GM19023 (cell line): ENCODE measurements around the gene BID.

Experiments
- ATAC-seq: cut with Tn5 transposase; IDR thresholded peaks from one replicate; pipeline ENCODE4 v1.9.1; 2021; ENCODE audit warnings: mild to moderate bottlenecking, moderate library complexity; ENCODE audit not compliant: unreplicated experiment

The BID gene

DNA sequence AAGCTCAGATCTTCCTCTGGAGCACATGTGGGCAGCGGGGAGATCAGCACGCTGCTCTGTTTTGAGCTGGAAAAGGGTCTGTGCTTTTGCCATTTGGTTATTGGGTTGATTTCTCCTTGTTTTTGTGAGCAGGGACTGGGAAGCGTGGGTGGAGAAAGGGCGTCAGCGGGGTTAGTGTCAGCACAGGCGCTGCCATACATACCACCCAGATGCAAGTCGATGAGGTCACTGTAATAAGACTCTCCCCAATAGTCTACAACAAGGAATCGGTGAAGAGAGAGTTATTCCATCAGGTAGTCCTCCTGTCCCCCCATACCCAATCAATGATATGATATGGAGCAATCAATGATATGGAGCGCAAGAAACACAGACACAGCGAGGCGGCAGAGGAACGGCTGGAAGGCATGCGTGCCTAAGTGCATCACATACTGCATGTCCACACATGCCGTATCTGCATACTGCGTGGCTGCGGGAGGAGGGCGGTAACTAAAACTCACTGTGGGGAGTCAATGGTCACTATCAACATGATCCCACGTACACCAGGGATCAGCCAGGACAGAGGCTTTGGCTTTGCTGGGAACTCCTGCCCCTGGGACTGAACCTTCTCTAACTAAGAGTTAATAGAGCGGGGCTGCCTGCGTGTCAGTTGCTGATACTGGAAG lies 29.5 kb upstream of the BID start:
- no peak for ATAC-seq

DNA sequence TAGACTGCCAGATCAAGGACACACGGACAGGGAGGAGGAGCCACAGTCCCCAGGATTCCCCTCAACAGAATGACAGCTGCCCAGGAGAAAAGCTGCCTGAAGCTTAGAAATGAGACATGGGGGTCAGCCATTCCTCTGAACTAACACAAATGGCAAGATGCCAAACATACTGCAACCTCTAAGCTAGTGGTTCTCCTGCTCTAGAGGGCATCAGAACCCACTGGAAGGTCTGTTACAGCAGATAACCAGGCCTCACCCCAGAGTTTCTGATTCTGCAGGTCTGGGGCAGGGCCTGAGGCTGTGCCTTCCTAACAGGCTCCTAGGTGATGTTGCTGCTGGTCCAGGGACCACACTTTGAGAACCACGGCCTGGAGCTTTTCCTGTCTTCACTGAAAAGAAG lies 28.6 kb upstream of the BID start:
- ATAC-seq: no peak

DNA sequence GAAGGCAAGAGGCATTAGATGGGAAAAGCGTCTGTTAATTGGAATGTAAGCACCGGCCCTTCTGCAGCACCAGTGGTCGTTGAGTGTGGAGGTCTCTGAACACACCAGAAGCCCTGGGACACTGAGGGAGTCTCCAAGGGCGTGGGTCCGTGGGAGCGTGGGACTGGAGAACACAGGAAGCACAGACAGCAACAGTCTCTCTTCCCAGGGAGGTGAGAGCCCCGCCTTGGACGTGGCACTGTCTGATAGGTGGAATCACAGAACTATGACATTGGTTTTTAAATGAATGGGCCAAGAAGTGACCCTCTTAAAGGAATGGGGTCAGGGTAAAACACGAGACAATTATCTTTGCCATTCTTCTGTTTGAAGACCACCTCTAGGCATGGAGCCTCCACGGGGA lies 28.1 kb upstream of the BID start:
- ATAC-seq: no peak

DNA sequence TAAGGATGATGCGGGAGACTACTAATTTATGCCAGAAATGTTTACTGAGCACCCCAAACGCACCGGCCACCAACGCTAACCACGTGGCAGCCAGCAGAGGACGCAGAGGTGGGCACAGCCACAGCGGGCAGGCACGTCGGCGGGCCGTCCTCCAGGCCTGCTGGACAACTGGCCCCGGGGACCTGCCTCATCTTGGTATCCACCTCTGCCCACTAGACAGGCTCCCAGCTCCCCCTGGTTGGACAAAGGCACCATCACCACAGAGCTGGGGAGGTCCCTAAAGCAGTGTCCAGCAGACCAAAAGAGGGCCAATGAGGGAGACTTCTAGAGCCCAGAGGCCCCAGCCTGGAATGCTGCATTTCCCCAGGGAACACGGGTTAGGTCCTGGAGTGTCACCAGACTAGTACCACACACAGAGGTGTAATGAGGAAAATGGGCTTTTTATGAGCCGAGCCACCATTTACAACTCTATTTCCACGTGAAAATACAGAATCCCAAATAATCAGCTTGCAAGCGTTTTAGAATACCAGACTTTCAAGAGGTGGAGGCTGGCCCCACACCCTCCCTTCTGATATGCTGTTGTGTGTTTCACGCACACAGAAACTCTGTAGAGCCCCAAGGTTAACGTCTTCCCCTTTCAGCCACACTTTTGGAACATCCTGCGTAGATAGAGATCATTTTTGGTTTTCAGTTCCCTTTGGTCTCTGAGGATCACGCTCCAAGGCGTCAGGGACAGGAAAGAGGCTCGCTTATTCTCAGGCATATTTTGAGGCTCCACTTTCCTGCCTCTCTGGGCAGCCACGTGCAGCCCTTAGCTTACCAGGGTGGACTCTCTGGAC lies 23.7 kb upstream of the BID start:
- no peak for ATAC-seq

DNA sequence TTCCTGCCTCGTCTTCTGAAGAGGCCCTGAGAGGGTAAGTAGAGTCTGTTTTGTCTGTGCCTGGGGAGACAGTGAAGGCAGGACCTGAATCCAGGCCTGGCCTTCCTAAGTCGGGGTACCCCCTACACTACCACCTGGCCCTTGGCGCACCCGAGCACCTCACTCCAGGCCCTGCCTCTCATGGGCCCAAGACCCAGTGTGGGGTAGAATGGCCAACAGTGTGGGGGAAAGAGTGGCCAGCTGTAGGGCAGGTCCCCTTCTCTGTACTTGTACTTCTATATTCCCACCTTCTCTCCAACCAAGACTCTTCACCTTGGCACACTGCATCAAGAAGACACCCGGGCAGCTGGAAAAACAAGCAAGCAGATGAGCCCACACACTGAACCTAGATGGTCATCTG lies 22.4 kb upstream of the BID start:
- ATAC-seq: no peak

DNA sequence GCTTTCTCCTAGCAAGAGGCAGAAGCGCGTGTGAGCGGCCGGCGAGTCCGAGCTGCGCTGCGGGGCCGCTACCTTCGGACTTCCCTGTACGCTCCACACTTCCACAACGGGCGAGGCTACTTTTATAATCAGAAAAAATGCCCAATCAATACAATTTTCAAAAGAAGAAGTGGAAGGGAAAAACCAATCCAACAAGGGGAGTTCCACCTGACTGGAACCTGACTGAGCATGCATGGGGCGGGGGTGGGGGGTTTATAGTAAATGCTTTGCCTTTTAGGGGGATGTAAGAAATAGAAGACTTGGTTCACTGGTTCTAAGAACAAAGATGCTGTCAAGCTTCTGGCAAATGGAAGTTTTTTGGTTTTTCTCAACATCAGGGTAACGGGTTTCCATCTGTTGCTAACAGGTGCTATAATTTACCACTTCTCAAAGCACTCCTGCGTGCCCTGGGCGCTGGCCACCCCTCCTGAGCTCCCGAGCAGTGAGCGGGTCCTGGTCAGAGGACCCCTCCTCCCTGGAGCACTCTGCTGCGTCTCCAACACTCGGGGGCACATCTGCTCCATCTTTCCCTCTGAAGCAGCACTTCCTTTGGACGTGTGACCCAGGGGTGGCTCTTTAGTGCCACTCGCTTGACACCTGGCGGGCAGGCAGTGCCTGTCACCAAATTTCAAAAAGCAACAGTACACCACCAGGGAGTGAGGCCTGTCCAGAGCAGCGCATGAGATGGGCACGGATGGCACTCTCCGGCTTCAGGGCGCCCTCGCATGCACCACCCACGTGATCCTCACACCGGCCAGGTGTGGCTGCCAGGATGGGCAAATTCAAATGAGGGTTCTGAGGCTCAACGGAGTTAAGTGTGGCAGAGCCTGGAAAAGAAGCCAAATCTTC lies 21.6 kb upstream of the BID start:
- ATAC-seq: no peak

DNA sequence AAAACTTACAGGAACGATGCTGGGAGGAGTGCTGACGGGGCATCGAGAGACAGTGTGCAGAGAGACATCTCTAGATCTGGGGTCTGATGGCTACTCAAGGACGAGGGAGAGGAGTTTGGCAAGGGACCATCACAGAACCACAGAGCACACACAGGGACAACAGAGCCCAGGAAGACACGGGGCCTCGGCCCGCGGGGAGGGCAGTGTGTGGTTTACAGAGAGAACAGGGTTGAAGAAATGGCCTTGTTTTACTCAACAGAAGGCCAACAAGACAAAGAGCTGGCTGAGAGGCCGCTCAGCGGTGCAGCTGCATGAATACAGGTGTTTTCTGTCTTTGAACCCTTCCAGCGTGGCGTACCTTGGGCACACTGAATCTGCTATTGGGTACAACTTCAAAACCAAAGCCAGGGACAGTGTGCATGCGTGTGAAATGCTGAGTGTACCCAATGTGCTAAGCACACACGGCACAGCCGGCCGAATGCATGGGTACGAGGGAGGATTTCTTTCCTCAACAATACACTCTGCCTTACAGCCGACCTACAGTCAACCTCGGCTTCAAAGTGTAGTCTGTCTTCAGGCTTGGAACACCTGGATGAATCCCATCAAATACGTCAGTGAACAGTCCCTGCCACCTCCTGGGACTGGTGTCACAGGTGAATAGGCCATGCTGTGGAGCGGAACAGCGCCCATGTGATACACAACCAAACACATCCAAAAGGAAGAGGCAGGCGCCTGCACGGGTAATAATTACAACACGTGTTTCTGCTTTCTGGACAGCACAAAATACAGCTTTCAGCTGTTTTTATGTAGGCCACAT lies 20.7 kb upstream of the BID start:
- no peak for ATAC-seq

DNA sequence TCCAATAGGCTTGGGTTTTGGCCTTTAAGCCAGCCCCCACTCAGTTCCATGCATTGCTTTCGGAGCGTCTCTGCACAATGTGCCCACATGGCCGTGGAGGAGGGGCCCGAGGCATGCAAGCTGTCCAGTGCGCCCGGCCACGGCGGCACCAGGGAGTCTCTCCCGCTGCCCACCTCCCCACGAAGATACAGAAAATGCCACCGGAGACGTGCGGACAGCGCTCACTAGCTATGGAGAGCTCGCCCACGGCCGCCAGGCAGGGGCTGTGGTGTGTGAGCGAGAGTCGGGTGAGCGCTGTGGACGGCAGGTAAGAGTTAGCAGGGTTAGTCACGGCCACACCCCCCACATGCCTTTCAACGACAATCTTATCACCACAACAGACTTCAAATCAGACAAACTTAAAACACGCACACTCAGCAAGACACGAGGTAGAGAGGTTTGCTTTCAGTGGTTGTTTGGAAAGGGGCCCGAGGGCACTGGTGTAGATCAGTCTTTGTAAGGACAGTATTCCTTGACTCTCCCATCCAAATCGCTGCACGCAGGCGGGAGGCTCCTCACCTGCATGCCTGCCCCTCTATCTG lies 18.7 kb upstream of the BID start:
- ATAC-seq: no peak

DNA sequence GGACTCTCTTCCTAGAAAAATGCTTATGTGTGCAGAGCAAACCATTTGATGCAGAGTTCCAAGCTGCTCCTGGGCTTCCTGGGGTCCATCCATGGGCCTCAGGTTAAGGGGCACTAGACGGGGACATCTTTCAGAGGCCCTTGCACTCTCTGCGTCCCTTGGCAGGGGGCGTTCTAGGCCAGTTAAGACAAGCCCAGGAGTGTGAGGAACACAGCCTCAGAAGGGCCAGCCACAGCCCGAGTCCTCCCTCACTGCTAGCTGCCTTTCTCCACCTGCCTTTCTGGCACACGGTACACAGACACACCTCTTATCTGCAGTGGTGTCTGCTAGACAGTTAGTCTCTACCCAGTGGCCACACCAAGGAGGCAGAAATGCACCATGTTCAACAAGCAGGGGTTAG lies 18.0 kb upstream of the BID start:
- ATAC-seq: no peak

DNA sequence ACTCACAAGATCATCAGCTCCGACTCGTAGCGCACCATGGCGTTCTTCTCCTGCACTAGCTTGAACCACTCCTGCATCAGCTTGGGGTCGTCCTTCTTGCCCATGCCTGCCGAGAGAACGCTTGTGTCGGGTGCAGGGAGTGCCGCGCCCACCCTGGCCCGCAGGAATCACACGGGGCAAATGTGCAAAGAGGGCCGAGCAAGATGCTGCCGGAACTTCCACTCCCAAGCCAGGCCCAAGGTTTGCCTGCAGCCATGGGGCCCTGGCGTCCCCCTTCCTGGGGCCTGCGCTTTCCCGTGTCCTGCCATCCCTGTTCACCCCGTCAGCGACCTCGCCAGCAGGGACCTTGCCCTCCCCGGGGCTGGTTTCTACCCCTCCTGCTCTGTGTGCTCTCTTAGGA lies 16.9 kb upstream of the BID start:
- ATAC-seq: no peak

DNA sequence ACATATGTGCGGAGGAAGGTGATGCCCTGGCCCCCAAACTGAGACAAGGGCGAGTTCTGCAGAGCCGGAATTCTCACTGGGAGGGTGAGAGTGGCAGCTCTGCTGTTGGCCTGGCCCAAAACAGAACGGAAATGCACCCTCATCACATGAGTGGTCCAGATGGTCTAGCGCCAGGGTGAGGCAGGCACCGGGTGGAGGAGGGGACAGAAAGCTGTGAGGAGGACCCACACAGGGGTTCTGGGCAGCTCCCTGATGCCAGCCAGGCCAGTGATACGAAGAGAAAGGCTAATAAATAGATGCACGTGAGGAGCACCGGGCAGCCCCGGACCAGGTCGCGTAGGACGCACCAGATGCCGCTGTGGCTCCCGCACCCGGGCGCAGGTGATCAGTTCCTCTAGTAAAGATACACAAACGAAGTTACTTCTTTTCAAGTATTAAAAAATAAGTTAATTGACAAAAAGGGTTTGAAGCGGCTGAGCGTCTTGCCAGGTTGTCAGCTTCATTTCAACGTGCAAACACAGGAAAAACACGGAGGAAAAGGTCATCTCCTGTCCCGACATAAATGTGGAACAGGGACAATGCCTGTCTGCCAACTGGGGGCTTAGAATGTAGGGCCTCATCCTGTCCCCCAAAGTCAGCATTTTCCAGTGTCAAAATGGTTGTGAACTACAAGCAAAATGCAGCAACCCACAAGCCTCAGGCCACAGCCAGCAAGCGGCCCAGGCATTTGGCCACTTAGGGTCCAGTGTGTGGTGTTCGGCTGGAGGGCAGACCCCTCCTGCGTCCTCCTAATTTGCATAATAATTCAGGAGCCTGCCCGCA lies 15.3 kb upstream of the BID start:
- ATAC-seq: no peak

DNA sequence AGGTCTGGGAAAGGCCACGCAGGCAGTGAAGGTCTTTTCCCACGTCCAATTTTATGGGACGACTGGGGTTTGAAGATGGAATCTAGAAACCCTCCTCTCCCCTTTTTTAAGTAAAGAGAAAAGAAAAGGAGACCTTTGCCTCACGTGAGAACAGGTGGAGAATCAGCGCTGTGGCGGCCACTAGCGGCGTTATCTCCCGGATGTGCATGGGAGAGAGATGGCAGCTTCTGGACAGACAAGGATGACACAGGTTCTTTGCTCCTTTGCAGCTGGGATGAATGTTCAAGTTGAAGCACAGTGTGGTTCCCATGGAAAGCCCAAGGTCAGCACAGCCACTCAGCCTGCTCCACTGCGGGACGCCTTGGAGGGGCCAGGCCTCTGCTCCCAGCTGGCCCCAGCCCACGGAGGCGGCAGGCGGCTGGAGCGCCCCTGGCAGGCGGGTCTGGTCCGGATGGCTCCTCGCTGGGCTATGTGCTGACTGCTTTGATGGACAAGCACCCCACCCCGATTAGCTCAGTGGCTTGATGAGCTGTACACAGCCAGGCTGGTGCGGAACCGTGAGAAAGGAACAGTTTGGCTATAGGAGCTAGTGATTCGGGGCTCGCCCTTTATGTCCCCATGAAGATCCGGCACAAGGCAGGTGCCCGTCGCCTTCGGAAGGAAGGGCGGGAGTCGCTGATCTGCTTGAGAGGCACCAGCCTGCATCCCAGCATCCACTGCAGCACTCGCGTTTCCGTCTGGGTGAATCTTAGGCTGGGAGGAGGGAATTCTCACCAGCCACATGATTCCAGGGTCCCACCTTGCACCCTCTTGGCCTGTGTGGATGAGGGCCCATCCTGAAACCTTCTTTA lies 14.5 kb upstream of the BID start:
- no peak for ATAC-seq

DNA sequence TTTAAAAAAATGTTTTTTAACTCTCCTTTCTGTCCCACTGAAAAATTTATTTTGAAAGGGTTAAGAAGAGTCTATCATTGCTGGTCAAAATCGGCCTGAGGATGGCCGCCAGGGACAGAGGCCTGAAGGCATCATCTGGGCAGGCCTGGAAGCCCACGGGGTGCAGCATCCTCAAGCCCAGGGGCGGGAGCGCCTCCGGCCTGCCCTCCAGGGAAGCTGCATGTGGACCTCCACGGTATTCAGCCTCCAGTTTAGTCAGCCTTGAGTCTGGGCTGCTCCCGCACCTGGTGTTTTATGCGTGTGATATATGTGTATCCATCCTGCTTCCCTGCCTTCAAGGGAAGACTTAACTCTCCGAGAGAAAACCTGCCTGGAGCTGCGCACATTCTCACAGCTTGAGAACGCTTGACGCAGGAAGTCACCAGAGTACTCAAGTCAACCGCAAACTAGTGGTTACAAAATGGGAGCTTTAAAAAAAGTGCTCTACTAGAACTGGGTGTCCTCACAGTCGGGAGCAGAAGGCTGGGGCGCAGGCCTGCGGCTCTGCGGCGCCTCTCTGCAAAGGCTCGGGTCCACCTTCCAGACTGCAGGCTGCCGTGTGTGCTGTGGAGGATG lies 13.6 kb upstream of the BID start:
- ATAC-seq: no peak

DNA sequence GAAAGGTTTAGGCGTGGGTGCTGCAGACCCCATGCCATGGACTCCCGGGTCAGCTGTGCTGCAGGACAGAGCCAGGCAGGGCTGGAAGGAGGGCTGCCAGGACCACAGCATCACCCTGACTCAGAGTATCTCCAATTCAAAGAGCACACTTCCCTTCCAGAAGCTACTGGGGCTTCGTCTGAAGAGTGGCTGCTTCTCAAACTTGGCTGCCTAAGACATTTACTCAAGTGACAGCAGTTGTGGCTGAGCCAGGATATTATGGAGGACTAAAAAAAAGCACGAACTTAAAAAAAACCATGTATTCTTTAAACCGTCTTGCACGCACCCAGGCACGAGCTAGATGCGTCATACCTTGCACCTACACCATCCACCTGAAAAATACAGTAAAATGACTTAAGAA lies 13.0 kb upstream of the BID start:
- no peak for ATAC-seq

DNA sequence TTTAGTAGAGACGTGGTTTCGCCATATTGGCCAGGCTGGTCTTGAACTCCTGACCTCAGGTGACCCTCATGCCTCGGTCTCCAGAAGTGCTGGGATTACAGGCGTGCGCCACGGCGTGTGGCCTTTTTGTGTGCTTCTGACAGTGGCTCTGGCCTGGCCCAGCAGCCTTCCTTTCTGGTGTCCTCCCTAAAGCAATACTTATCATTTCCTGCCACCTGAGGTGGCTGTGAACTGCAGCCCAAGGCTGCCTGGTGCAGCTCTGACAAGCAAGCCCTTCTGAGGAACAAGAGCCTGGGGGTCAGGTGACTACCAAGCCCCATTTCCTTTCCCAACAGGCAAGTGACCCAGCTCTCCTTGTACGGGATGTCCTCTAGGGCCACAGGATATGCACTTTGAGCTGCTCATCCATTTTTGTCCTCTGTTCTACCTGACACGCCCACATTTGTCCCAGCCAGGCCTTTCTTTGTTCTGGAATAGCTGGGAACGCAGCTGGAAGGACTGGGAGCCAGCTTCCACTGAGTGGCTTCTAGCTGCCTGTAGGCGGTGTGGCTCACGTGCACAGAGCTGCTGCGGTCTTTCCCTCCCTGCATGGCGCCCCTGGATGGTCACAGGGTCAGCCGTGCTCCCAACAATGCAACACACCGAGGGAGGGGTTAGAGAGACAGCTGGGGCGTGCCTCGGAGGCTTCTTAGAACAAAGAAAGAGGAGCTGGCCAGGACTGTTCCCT lies 12.3 kb upstream of the BID start:
- no peak for ATAC-seq

DNA sequence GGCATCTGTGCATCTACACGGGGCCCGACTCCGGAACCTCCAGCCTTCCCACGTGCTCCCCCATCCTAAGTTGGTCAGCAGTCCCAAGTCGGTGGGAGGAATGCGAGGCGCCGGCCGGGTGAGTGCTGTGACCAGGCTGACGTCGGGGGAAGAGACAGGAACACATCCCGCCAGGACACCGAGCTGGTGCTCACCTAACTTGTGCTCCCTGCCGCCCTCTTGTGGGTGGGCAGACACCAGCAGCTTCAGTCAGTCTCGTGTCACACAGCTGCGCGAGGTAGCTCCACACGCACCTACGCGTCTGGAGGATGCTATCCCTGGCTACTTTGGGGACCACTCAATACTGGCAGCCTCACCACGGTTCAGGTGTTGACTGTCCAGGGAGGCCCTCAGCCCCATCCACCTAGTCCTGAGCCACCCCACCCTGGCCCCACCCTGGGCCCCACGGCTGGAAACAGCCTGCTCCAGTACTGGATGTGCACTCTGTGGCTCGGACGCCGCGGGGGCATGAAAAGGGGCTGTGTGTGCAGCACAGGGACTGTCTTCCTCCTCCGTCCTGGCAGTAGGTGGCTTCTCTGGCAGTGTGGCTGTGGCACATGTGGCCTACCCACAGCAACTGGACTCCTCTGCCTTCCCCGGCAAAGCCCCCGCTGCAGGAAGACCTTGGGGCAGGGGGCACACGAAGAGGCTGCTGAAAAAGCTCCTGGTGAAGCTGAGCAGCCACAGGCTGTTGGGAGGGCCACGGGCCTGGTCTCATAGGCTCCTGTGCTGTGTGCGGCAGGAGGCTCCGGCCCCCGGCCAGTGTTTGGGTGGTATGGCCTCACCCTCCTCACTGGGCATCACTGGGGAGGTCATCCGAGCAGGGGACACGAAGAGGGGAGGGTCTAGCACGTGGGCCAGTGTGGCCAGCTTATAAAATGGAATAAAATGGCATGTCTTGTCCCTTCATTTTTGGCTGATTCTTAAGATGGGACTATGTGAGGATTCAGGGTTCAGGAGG lies 11.2 kb upstream of the BID start:
- ATAC-seq: no peak
